Stimulated activated naive CD8-positive, alpha-beta T cell treated with anti-CD3 and anti-CD28 coated beads, Interleukin-15, amount 100 ng/mL, for 72 hours (primary cell): ENCODE measurements around the gene JSRP1.

Experiments
- ATAC-seq: fragments of 150-1000 bp; cut with Tn5 transposase; 2 replicates; pipeline ENCODE4 v1.10.0; 2021; ENCODE audit warnings: mild to moderate bottlenecking, moderate library complexity
- DNase-seq, 2 donors: peaks; one replicate each; pipeline ENCODE4 v3.0.0; 2021 to 2022
- H3K27ac Mint-ChIP-seq, 2 donors: one replicate each; pipeline ENCODE4 v1.8.0; 2022; ENCODE audit warnings: mild to moderate bottlenecking in 2 of 2, mixed read lengths in 2 of 2, moderate library complexity in 2 of 2
- H3K27me3 Mint-ChIP-seq: one replicate; pipeline ENCODE4 v1.8.0; 2022; ENCODE audit warnings: mixed read lengths
- H3K4me1 Mint-ChIP-seq: one replicate; pipeline ENCODE4 v1.8.0; 2022; ENCODE audit warnings: mild to moderate bottlenecking, mixed read lengths
- H3K4me3 Mint-ChIP-seq, 2 donors: one replicate each; pipeline ENCODE4 v1.8.0; 2022; ENCODE audit warnings: mild to moderate bottlenecking in 2 of 2, mixed read lengths in 2 of 2, moderate library complexity in 1 of 2
- H3K9me3 Mint-ChIP-seq, 2 donors: one replicate each; pipeline ENCODE4 v1.8.0; 2022; ENCODE audit warnings: mixed read lengths in 2 of 2

JSRP1 gene

GRCh38 chr19:2255982-2256685 lies at the start of gene JSRP1:
TSS of gene JSRP1 (minus strand) at chr19:2256417. CDS start at chr19:2255314, 1,103 bp downstream.
- Mint-ChIP-seq H3K4me1 (peaks cover 64% of the 10 kb centered on the region), H3K27ac (peak within 1 kb of the TSS; percentile 8 to 99), H3K27me3 (peaks cover 17% of the 10 kb centered on the region), H3K9me3 (no peaks in the 10 kb centered on the region), H3K4me3 (peak within 1 kb of the TSS; percentile 32 to 70)
- no peak for DNase-seq
- no peak for ATAC-seq

DNA sequence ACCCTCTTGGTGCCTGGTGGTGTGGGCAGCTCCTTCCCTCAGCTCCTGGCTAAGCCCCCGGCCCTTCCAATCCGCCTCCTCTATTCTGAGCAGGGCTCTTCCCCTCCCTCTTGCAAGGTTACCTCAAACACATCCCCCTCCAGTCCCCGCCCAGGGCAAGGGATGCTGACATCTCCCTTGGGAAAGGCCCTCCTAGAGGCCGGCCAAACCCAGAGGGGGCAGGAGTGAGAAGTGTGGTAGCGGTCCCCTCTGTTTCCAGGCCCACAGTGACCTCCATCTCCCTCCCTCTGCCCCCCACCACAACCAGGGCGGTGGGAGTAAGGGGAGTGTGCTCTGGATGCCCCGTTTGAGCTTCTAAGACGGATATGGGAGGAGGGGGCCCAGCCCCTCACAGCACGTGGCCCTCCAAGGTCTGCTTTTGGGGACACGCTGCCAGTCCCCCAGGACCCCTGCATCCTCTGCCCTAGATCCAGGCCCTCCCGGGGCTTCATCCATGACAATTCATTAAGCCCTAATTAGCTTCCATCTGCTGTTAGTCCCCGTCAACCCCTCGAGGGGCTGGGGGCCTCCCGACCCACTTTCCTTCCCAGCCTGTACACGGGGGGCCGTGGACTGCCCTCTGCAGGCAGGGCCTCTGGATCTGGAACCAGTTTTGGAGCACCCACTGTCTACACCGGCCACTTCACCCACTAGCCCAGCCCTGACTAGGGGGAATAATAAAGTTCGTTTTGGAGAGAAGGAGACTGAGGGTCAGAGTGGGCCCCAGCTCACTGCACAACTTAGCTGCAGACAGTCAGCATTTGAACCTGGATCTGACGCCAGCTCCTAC lies 49.4 kb upstream of the JSRP1 start:
- ATAC-seq (no peak), DNase-seq (no peak)
- H3K9me3 Mint-ChIP-seq: no peaks in the 10 kb centered on the region
- H3K27me3 Mint-ChIP-seq: peaks cover 96% of the 10 kb centered on the region
- H3K4me3 Mint-ChIP-seq: no peak overlapping the region
- no peak overlapping the region for H3K27ac Mint-ChIP-seq
- H3K4me1 Mint-ChIP-seq: peaks cover 34% of the 10 kb centered on the region

DNA sequence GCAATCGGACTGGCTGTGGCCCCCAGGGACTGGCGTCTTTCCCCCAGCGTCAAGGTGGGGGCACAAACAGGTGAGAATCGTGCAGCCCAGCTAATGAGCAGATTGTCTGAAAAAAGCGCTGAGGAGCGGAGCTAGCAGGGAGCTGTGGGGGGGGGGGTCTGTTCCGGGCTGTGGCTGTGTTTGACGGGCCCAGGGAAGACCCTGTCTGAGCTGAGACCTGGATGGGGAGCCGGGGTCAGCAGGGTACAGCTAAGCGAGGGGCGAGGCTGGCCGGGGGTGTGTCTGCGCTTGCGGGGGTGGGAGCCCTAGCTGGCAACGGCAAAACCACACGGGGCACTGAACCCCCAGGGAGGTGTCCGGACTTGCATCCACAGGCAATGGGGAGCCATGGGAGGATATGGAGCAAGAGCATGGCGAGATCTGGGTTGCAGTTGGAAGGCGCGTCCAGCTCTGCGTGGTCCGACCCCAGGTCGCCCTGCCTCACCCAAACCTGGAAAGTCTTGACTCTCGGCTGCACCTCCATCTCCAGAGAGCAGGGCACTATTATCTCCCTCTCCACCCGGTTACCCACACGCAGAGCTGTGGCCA lies 47.1 kb upstream of the JSRP1 start:
- no peak overlapping the region for H3K27ac Mint-ChIP-seq

DNA sequence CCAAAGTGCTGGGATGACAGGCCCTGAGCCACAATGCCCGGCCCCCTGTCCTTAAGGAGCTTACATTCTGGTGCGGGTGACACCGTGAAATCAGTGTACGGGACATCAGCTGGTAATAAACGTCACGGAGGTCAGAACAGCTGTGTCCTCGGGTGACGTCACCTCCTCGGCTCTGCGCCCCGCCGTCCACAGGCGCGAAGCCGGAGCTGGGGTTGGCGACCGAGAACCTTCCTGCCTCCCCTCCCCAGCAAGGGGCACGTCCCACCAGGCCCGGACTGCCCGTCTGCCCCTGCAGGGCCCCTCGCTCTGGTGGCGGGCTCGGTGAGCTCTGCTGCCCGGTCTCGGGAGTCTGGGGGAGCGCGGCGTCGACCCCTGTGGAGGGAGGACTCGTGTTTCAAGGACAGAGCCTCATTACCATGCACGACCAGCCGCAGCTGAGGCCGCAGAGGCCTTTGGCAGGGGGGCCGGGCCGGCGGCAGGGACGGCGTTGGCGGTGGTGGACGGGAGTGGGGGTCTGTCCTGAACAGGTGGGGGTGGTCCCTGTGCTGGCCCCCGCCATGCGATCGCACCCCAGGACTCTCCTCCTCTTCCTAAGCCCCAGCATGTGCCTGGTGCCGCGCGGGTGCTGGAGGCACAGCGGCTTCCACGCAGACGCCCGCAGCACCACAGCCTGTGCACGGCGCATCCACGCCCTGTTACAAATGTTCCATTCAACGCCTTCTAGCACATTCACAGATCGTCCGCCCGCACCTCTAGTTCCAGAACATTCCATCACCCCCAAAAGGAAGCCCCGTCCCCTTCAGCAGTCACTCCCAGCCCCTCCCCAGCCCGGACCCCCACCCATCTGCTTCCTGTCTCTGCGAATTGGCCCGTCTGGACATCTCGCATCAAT lies 46.3 kb upstream of the JSRP1 start:
- peaks cover 66% of the 10 kb centered on the region for H3K27me3 Mint-ChIP-seq
- no peaks in the 10 kb centered on the region for H3K9me3 Mint-ChIP-seq
- ATAC-seq: peak; percentile 49
- peak overlapping the region; percentile 38 to 56 for H3K4me3 Mint-ChIP-seq
- no peak overlapping the region for H3K27ac Mint-ChIP-seq
- peaks cover 17% of the 10 kb centered on the region for H3K4me1 Mint-ChIP-seq
- DNase-seq: no peak

More for the DNA sequence above, 47.1 kb upstream of the JSRP1 start:
- Mint-ChIP-seq H3K27me3 (peaks cover 72% of the 10 kb centered on the region), H3K4me1 (peaks cover 18% of the 10 kb centered on the region), H3K9me3 (no peaks in the 10 kb centered on the region), H3K4me3 (peak overlapping the region in 1 of 2 donors; percentile 56)
- DNase-seq (no peak), ATAC-seq (no peak)

DNA sequence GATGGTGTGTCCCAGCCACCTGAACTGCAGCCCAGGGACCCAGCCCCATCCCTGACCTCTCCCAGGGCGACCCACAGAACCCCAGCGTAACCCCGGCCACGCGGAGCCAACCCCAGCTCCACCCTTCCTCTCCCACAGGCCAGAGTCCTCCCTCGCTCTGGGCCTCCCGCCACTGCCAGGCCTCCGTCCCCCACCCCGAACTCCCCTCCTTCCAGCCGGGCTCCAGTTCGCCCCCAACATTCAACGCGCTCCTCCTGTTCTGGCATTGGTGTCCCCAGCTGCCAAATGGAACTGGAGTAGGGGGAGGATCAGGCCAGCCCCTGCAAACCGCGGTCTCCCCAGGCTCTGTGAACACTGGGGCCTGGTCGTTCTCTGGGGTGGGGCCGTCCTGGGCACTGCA lies 44.3 kb upstream of the JSRP1 start:
- Mint-ChIP-seq H3K27ac (peak overlapping the region in 1 of 2 donors; percentile 6), H3K4me3 (no peak overlapping the region), H3K27me3 (peaks cover 46% of the 10 kb centered on the region)

DNA sequence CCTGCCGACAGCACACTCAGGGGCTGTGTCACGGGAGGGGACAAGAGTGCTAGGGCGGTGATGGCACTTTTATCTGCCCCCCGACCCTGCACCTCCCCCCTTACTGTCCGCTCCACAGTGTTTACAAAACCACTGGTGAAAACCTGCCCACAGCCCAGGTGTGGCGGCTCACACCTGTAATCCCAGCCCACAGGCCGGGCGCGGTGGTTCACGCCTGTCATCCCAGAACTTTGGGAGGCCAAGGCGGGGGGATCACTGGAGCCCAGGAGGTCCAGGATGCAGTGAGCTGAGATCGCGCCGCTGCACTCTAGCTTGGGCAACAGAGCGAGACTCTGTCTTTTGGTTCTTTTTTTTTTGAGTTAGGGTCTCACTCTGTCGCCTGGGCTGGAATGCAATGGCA lies 39.9 kb upstream of the JSRP1 start:
- peaks cover 2% of the 10 kb centered on the region for H3K27me3 Mint-ChIP-seq
- H3K4me3 Mint-ChIP-seq: no peak overlapping the region
- H3K9me3 Mint-ChIP-seq: no peaks in the 10 kb centered on the region
- H3K27ac Mint-ChIP-seq: no peak overlapping the region
- no peak for ATAC-seq
- no peak for DNase-seq
- H3K4me1 Mint-ChIP-seq: peaks cover 15% of the 10 kb centered on the region

More for the DNA sequence above, 44.3 kb upstream of the JSRP1 start:
- ATAC-seq: no peak
- no peak for DNase-seq
- H3K4me1 Mint-ChIP-seq: peaks cover 17% of the 10 kb centered on the region
- no peaks in the 10 kb centered on the region for H3K9me3 Mint-ChIP-seq

DNA sequence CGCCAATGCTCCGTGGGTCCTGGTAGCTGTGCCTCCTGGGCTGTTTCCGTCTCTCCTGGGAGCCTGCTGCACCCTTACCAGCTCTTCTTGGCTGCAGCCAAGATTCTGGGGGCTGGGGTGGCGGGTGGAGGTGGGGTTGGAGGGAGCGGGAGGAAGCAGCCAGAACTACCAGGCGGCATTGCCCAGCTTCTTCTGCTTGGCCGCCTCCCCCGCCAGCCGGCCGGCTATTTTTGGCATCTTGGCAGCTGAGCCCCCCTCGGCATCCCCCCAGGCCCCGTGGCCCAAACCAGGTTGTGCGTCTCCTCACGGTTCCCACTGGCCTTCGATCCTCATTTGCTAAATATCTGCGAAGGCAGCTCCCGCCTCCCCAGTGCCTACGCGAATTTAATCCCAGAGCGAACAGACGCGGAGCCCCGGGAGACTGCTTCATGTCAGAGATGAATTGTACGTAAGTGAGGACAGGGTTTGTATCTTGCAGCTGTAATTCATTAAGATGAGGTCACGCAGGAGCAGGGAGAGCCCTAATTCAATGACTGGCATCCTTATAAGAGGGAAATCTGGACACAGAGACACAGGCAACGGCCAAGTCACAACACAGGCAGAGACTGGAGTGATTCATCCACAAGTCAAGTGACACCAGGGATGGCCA lies 38.6 kb upstream of the JSRP1 start:
- Mint-ChIP-seq H3K27ac (no peak overlapping the region), H3K9me3 (no peaks in the 10 kb centered on the region), H3K27me3 (peaks cover 11% of the 10 kb centered on the region), H3K4me3 (no peak overlapping the region), H3K4me1 (peaks cover 26% of the 10 kb centered on the region)
- no peak for ATAC-seq
- no peak for DNase-seq

DNA sequence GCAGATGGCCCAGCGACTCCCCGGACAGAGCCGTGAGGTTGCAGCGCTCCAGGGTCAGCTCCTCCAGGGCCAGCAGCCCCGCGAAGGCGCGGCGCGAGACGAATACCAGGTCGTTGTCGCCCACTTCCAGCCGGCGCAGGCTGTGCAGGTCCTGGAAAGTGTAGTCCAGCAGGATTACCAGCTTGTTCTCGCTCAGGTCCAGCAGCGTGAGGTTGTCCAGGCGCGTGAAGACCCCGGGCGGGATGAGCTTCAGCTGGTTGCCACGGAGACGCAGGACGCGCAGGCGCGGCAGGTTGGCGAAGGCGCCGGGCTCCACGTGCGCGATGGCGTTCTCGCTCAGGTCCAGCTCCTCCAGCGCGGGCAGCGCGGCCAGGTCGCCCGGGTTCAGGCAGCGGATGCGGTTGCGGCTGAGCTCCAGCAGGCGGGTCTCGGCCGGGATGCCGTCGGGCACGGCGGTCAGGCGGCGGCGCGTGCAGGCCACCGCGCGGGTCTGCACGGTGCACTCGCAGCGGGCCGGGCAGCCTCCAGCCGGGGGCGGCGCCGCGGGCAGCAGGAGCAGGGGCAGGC lies 35.1 kb upstream of the JSRP1 start:
- peak overlapping the region; percentile 71 to 94 for H3K4me3 Mint-ChIP-seq
- H3K4me1 Mint-ChIP-seq: peaks cover 45% of the 10 kb centered on the region
- ATAC-seq (no peak), DNase-seq (no peak)
- H3K27ac Mint-ChIP-seq: no peak overlapping the region
- H3K9me3 Mint-ChIP-seq: no peaks in the 10 kb centered on the region
- H3K27me3 Mint-ChIP-seq: peaks cover 31% of the 10 kb centered on the region

GRCh38 chr19:2290441-2291184 lies 34.4 kb upstream of the JSRP1 start:
- H3K27me3 Mint-ChIP-seq: peaks cover 31% of the 10 kb centered on the region

GRCh38 chr19:2289714-2290435 lies 33.7 kb upstream of the JSRP1 start:
- DNase-seq (peak; percentile 54 to 70), ATAC-seq (peak; percentile 83)
- Mint-ChIP-seq H3K27me3 (peaks cover 31% of the 10 kb centered on the region), H3K4me3 (peak overlapping the region; percentile 94), H3K4me1 (peaks cover 45% of the 10 kb centered on the region), H3K27ac (peak overlapping the region; percentile 55 to 92), H3K9me3 (no peaks in the 10 kb centered on the region)

More at GRCh38 chr19:2290441-2291184, 34.4 kb upstream of the JSRP1 start:
- ATAC-seq (peak; percentile 32), DNase-seq (no peak)
- H3K4me3 Mint-ChIP-seq: peak overlapping the region; percentile 71 to 94
- H3K4me1 Mint-ChIP-seq: peaks cover 45% of the 10 kb centered on the region
- peak overlapping the region in 1 of 2 donors; percentile 67 for H3K27ac Mint-ChIP-seq
- H3K9me3 Mint-ChIP-seq: no peaks in the 10 kb centered on the region

DNA sequence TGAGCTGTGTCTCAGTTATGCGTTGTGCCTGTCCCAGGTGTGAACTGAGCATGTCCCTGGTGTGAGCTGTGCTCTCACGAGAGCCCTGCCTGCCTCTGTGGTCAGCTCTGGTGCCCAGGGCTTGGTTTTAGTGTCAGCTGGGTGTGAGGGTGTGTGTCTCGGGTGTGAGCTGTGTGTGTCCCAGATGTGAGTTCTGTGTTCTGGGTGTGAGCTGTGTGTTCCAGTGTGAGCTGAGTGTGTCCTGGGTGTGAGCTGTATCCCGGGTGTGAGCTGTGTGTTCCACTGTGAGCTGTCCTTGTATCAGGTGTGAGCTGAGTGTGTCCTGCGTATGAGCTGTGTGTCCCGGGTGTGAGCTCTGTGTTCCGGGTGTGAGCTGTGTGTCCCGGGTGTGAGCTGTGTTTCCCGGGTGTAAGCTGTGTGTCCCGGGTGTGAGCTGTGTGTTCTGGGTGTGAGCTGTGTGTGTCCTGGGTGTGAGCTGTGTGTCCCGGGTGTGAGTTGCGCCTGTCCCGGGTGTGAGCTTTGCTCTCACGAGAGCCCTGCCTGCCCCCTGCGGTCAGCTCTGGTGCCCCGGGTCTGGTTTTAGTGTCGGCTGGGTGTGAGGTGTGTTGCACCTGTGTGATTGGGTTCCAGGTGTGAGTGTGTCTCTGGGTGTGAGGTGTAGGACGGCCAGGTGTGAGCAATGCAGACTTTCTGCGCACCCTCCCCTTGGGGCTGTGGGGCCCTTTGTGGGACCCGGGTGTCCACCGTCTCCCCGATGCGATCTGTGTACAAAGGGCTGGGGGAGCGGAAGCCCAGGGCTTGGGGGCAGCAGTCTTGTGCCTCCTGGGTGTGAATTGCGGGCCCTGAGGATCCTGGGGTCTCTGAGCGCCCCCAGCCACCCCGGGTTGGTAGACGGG lies 32.8 kb upstream of the JSRP1 start:
- no peaks in the 10 kb centered on the region for H3K9me3 Mint-ChIP-seq
- peak overlapping the region; percentile 94 for H3K4me3 Mint-ChIP-seq
- DNase-seq (no peak), ATAC-seq (peak; percentile 19)
- peaks cover 41% of the 10 kb centered on the region for H3K4me1 Mint-ChIP-seq
- peak overlapping the region; percentile 75 to 89 for H3K27ac Mint-ChIP-seq
- peaks cover 31% of the 10 kb centered on the region for H3K27me3 Mint-ChIP-seq

- ATAC-seq: no peak
Observed at GRCh38 chr19:2288338-2288817, 32.2 kb upstream of the JSRP1 start.

More at GRCh38 chr19:2288338-2288817, 32.2 kb upstream of the JSRP1 start:
- Mint-ChIP-seq H3K27ac (peak overlapping the region in 1 of 2 donors; percentile 28), H3K4me3 (peak overlapping the region; percentile 94), H3K4me1 (peaks cover 36% of the 10 kb centered on the region), H3K9me3 (no peaks in the 10 kb centered on the region), H3K27me3 (peaks cover 31% of the 10 kb centered on the region)
- DNase-seq: no peak
